GM21423 (cell line): ENCODE measurements around the gene RCHY1.
"Not testable (repeated sequence)": the region's sequence is repeated elsewhere in the genome, so short reads cannot be mapped to it uniquely, and the experiment has no call there.

Experiments used
- ATAC-seq: cut with Tn5 transposase; IDR thresholded peaks from one replicate; pipeline ENCODE4 v1.9.1; 2021; ENCODE audit warnings: mild to moderate bottlenecking, moderate library complexity; ENCODE audit not compliant: unreplicated experiment

The RCHY1 gene

GRCh38 chr4:75514131-75514948 lies at the start of gene RCHY1, which contains the start of gene THAP6:
Gene RCHY1, minus strand, starts transcription at chr4:75514403. Its CDS starts 117 bp downstream, at chr4:75514286.
Gene THAP6, plus strand, starts transcription at chr4:75514473. Its CDS starts 980 bp downstream, at chr4:75515453.
- peak; percentile 92 for ATAC-seq

GRCh38 chr4:75561789-75562188 lies 47.6 kb upstream of the RCHY1 start:
- ATAC-seq: no peak

DNA sequence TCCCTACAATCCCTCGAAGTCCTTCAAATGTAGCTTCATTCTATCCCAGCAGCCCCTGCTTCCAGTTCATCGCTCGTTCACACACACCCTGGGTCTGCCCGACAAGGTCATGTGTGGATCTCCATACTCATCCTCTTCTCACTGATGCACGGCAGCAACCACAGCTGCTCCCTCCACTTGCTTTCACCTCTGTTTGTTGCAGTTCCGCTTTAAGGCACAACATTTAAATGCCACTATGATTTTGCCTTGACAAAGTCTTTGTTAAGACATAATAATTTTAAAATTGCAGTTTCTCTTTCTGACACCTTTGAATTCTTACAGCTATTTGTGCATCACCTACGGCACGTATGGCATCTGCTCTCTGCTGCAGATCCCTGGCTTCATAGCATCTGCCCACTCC lies 43.5 kb upstream of the RCHY1 start:
- no peak for ATAC-seq

DNA sequence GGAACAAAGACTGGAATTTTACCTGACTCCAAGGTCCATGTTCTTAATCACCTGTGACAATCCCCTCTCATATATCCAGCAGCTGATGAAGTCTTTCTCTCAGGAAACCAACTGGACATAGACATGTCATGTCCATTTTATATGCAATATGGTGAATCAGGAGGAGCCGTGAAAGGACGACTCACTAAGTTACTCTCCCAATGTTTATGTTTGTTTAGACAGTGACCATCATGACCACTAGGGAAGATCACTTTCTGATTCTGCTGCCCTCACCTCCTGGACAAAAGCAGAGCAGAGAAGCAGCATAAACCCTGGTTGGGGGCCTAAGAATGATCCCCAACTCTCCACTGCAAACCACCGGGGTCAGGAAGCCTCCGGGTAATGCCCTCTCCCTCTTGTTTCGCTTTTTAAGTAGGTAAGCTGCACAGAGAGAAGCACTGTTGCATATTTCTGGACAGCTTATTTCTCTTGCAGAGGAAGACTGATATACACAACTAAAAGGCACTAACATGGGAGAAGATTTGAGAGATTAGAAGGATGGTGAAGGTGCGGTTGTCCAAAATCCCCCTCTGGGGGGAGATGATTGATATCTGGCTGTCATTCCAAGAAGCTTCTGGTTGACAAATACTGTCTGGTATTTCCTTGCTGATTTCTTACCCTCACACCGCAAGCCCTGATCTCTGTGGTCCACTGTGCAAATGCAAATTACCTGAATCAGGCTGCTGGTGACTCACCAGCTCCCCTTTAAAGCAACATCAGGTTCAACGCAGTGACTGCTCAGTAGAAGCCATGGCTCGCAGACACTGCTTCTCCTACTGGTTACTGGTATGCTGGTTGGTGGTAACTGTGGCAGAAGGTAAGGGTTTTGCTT lies 41.3 kb upstream of the RCHY1 start, which contains the start of gene ODAPH:
Gene ODAPH (plus strand): TSS at position 773 of the 871 bp plus-strand sequence. CDS start 17 bp downstream, at position 790.
- ATAC-seq: peak; percentile 90

DNA sequence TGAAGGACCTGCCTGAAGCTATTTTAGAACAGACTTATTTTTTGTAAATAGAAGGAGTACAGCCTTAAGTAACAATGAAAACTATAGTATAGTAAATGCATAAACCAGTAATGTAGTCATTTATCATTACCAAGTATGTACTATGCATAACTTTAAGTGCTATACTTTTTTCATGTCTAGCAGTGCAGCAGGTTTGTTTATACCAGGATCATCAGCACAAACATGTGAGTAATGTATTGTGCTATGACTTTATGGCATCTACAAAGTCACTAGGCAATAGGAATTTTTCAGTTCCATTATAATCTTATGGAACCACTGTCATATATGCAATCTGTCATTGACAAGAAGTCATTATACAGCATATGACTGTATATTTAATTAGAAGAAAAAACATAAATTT lies 38.2 kb upstream of the RCHY1 start:
- ATAC-seq: no peak

GRCh38 chr4:75549019-75549418 lies 34.8 kb upstream of the RCHY1 start:
- no peak for ATAC-seq

GRCh38 chr4:75547647-75548387 lies 33.6 kb upstream of the RCHY1 start:
- no peak for ATAC-seq

- no peak for ATAC-seq
Measured at GRCh38 chr4:75545526-75545925, 31.3 kb upstream of the RCHY1 start.

GRCh38 chr4:75544870-75545269 lies 30.7 kb upstream of the RCHY1 start:
- ATAC-seq: no peak

DNA sequence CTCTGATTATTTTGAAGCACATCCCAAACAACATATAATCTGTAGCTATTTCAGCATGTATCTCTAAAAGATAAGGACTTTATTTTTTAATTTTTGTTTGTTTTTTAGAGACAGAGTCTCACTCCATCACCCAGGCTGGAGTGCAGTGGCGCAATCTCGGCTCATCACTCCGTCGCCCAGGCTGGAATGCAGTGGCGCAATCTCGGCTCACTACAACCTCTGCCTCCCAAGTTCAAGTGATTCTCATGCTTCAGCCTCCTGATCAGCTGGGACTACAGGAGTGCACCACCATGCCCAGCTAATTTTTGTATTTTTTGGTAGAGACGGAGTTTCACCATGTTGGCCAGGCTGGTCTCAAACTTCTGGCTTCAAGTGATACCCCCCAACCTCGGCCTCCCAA lies 30.0 kb upstream of the RCHY1 start:
- ATAC-seq: not testable (repeated sequence)

GRCh38 chr4:75542824-75543223 lies 28.6 kb upstream of the RCHY1 start:
- ATAC-seq: no peak

DNA sequence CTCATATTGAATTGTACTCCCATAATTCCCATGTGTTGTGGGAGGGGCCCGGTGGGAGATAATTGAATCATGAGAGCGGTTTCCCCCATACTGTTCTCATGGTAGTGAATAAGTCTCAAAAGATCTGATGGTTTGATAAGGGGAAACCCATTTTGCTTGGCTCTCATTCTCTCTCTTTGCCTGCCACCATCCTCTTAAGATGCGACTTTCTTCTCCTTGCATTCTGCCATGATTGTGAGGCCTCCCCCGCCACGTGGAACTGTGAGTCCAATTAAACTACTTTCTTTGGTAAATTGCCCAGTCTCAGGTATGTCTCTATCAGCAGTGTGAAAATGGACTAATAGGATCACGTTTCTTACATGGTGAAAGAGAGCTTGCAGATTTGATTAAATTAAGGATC lies 23.1 kb upstream of the RCHY1 start:
- ATAC-seq: not testable (repeated sequence)

GRCh38 chr4:75533926-75534325 lies 19.7 kb upstream of the RCHY1 start:
- not testable (repeated sequence) for ATAC-seq

DNA sequence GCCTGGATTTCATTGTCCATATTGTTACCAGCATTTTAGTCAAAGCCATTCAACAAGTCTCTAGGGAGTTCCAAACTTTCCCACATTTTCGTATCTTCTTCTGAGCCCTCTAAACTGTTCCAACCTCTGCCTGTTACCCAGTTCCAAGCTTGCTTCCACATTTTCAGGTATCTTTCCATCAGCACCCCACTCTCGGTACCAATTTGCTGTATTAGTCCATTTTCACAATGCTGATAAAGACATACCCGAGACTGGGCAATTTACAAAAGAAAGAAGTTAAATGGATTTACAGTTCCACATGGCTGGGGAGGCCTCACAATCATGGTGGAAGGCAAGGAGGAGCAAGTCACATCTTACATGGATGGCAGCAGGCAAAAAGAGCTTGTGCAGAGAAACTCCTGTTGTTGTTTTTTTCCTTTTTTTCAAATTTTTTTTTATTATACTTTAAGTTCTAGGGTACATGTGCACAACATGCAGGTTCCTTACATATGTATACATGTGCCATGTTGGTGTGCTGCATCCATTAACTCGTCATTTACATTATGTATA lies 19.2 kb upstream of the RCHY1 start:
- not testable (repeated sequence) for ATAC-seq

GRCh38 chr4:75531536-75532143 lies 17.4 kb upstream of the RCHY1 start:
- ATAC-seq: not testable (repeated sequence)

- ATAC-seq: no peak
Measured at GRCh38 chr4:75530556-75531322, 16.5 kb upstream of the RCHY1 start.

- no peak for ATAC-seq
Measured at GRCh38 chr4:75527482-75527881, 13.3 kb upstream of the RCHY1 start.

DNA sequence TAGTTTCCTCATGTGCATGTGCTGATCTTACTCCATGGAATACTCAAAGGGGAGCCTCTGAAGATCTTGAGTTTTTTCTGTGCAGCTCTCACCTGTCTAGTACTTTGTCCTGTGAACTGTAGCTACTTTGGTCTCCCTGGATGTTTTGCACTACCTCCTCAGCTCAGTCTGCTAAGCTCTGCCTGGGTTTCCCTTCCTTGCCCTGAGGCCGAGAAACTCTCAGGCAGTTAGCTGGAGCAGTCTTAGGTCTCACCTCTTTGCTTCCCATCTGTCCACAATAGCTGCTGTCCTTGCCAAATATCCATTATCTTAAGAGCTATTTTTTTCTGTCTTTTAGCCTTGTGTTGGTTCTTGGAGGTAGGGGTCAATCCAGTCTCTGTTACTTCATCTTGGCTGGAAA lies 11.7 kb upstream of the RCHY1 start:
- no peak for ATAC-seq

DNA sequence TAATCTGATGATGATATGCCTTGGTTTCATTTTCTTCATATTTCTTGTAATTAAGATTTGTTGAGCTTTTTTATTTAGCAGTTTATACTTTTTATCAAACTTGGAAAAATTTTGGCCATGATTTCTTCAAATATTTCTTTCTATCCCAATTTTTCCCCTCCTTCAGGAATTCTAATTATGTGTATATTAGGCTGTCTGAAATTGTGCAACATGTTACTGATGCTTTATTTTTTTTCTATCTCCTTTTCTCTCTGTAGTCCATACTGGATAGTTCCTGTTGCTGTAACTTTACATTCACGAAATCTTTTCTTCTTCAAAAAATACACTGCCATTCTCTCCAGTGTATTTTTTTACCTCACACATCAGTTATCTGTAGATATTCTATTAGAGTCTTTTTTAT lies 10.9 kb upstream of the RCHY1 start:
- no peak for ATAC-seq
